ENCODE data around the gene PADI2.

Gene PADI2

GRCh38 chr1:17137441-17137840, 18.2 kb upstream of the PADI2 start:
- DNase-seq: no peak

GRCh38 chr1:17136936-17137335, 17.7 kb upstream of the PADI2 start:
- no peak for DNase-seq

GRCh38 chr1:17136145-17136544, 16.9 kb upstream of the PADI2 start:
- DNase-seq: no peak

GRCh38 chr1:17135530-17135929, 16.3 kb upstream of the PADI2 start:
- DNase-seq: no peak

- DNase-seq: no peak
Observed at GRCh38 chr1:17134724-17135123, 15.5 kb upstream of the PADI2 start.

- DNase-seq: no peak
Observed at GRCh38 chr1:17134034-17134433, 14.8 kb upstream of the PADI2 start.

- DNase-seq: no peak
Observed at GRCh38 chr1:17130138-17130635, 10.9 kb upstream of the PADI2 start.

- peak; percentile 75 to 97 for DNase-seq
Observed at GRCh38 chr1:17128361-17128760, 9.1 kb upstream of the PADI2 start.

GRCh38 chr1:17125756-17126237, 6.5 kb upstream of the PADI2 start:
- DNase-seq: peak in 1 of 2 experiments; percentile 77

GRCh38 chr1:17123196-17124045, 4.2 kb upstream of the PADI2 start:
- no peak for DNase-seq

- no peak for DNase-seq
Observed at GRCh38 chr1:17122521-17123164, 3.4 kb upstream of the PADI2 start.

GRCh38 chr1:17121881-17122280, 2.6 kb upstream of the PADI2 start:
- no peak for DNase-seq

- DNase-seq: no peak
Observed at GRCh38 chr1:17120962-17121837, 1.9 kb upstream of the PADI2 start.

- no peak for DNase-seq
Observed at GRCh38 chr1:17120481-17120877, 1.2 kb upstream of the PADI2 start.

GRCh38 chr1:17119773-17120480, 676 bp upstream of the PADI2 start:
- no peak for DNase-seq

GRCh38 chr1:17118706-17119075, 560 bp downstream of the PADI2 start:
- DNase-seq: no peak

- no peak for DNase-seq
Observed at GRCh38 chr1:17118268-17118667, 983 bp downstream of the PADI2 start.

GRCh38 chr1:17117451-17118265, 1.6 kb downstream of the PADI2 start:
- DNase-seq: no peak

GRCh38 chr1:17116643-17117042, 2.6 kb downstream of the PADI2 start:
- DNase-seq: no peak

- DNase-seq: no peak
Observed at GRCh38 chr1:17113963-17114362, 5.3 kb downstream of the PADI2 start.

GRCh38 chr1:17112496-17113236, 6.6 kb downstream of the PADI2 start:
- DNase-seq: no peak
